ENCODE measurements around the gene HAAO.
"Not testable (repeated sequence)": the region's sequence is repeated elsewhere in the genome, so short reads cannot be mapped to it uniquely, and the experiment has no call there.

Gene HAAO

GRCh38 chr2:42752314-42752713 is 40.1 kb downstream of the HAAO start:
- DNase-seq: no peak
- TF ChIP-seq GATA1 (IDR thresholded peaks at IDR 0.05; ENCODE audit: low read depth, low read length): no peak
- no peak for TF ChIP-seq POLR2A (IDR thresholded peaks at IDR 0.05; ENCODE audit: low read length)

- no peak for TF ChIP-seq GATA1 (IDR thresholded peaks at IDR 0.05; ENCODE audit: low read depth, low read length)
- no peak for TF ChIP-seq POLR2A (IDR thresholded peaks at IDR 0.05; ENCODE audit: low read length)
- DNase-seq: no peak
Observed at GRCh38 chr2:42748840-42749239, 43.5 kb downstream of the HAAO start.

GRCh38 chr2:42747422-42747821 is 45.0 kb downstream of the HAAO start:
- no peak for DNase-seq
- TF ChIP-seq POLR2A (IDR thresholded peaks at IDR 0.05; ENCODE audit: low read length) (no peak), GATA1 (IDR thresholded peaks at IDR 0.05; ENCODE audit: low read depth, low read length) (no peak)

GRCh38 chr2:42744545-42745082 is 47.8 kb downstream of the HAAO start:
- no peak for DNase-seq
- no peak for TF ChIP-seq GATA1 (IDR thresholded peaks at IDR 0.05; ENCODE audit: low read depth, low read length)
- no peak for TF ChIP-seq POLR2A (IDR thresholded peaks at IDR 0.05; ENCODE audit: low read length)

GRCh38 chr2:42743659-42743990 is 48.8 kb downstream of the HAAO start:
- no peak for DNase-seq

GRCh38 chr2:42742740-42743658 is 49.4 kb downstream of the HAAO start:
- DNase-seq: no peak
- TF ChIP-seq POLR2A (IDR thresholded peaks at IDR 0.05; ENCODE audit: low read length): no peak
- TF ChIP-seq GATA1 (IDR thresholded peaks at IDR 0.05; ENCODE audit: low read depth, low read length): no peak

More at GRCh38 chr2:42743659-42743990, 48.8 kb downstream of the HAAO start:
- TF ChIP-seq POLR2A (IDR thresholded peaks at IDR 0.05; ENCODE audit: low read length) (no peak), GATA1 (IDR thresholded peaks at IDR 0.05; ENCODE audit: low read depth, low read length) (no peak)

- no peak for DNase-seq
- TF ChIP-seq GATA1 (IDR thresholded peaks at IDR 0.05; ENCODE audit: low read depth, low read length): no peak
- no peak for TF ChIP-seq POLR2A (IDR thresholded peaks at IDR 0.05; ENCODE audit: low read length)
Observed at GRCh38 chr2:42741140-42741539, 51.2 kb downstream of the HAAO start.

GRCh38 chr2:42736598-42737322 is 55.6 kb downstream of the HAAO start:
- DNase-seq: no peak
- no peak for TF ChIP-seq GATA1 (IDR thresholded peaks at IDR 0.05; ENCODE audit: low read depth, low read length)
- TF ChIP-seq POLR2A (IDR thresholded peaks at IDR 0.05; ENCODE audit: low read length): no peak

- DNase-seq: no peak
- TF ChIP-seq GATA1 (IDR thresholded peaks at IDR 0.05; ENCODE audit: low read depth, low read length) (no peak), POLR2A (IDR thresholded peaks at IDR 0.05; ENCODE audit: low read length) (no peak)
Observed at GRCh38 chr2:42733852-42734251, 58.5 kb downstream of the HAAO start.

- not testable (repeated sequence) for DNase-seq
Observed at GRCh38 chr2:42731316-42731715, 61.1 kb downstream of the HAAO start.

GRCh38 chr2:42726680-42727079 is 65.7 kb downstream of the HAAO start:
- TF ChIP-seq POLR2A (IDR thresholded peaks at IDR 0.05; ENCODE audit: low read length): no peak
- TF ChIP-seq GATA1 (IDR thresholded peaks at IDR 0.05; ENCODE audit: low read depth, low read length): no peak
- DNase-seq: no peak

- TF ChIP-seq GATA1 (IDR thresholded peaks at IDR 0.05; ENCODE audit: low read depth, low read length): no peak
- peak in 1 of 2 experiments; percentile 6 for DNase-seq
Observed at GRCh38 chr2:42725657-42726056, 66.7 kb downstream of the HAAO start.

- no peak for TF ChIP-seq GATA1 (IDR thresholded peaks at IDR 0.05; ENCODE audit: low read depth, low read length)
- TF ChIP-seq POLR2A (IDR thresholded peaks at IDR 0.05; ENCODE audit: low read length): no peak
- DNase-seq: no peak
Observed at GRCh38 chr2:42724886-42725285, 67.5 kb downstream of the HAAO start.

- TF ChIP-seq GATA1 (IDR thresholded peaks at IDR 0.05; ENCODE audit: low read depth, low read length) (no peak), POLR2A (IDR thresholded peaks at IDR 0.05; ENCODE audit: low read length) (no peak)
- no peak for DNase-seq
Observed at GRCh38 chr2:42723465-42723864, 68.9 kb downstream of the HAAO start.

All from erythroblast (primary cell).